Superior temporal gyrus (tissue), 1 donor: ENCODE data around the gene UTS2B.

Experiments
- DNase-seq: peaks from one replicate; pipeline ENCODE4 v3.0.0-alpha.2; 2016; ENCODE audit errors: extremely low spot score

Gene UTS2B

DNA sequence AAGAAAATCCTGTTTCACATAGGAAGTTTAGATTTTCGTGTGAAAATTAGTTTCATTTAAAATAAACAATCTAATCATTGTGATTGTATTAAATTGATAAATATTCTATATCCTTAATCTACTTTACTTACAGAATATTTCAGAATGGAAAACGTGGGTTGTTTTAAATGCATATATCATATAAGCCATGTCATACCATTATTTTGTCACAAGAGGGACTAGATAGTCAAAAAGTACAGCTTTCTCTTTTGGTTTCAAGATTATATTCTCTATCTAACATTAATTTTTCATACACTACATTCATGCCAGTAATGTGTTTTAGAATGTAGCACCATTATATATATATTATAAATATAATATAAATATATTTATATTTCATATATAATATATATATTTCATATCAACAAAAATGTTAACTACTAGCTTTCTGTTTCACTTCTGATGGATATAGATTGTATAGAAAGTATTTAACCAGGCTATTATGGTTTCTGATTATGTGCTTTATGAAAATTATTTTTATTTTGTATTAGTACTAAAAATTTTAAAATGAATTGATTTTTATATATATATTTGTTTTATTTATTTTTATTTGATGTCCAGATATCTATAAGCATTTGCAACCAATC, 86.0 kb downstream of the UTS2B start:
- DNase-seq, result no peak

- DNase-seq, result no peak
Measured at GRCh38 chr3:191240486-191240885, 89.8 kb downstream of the UTS2B start.

DNA sequence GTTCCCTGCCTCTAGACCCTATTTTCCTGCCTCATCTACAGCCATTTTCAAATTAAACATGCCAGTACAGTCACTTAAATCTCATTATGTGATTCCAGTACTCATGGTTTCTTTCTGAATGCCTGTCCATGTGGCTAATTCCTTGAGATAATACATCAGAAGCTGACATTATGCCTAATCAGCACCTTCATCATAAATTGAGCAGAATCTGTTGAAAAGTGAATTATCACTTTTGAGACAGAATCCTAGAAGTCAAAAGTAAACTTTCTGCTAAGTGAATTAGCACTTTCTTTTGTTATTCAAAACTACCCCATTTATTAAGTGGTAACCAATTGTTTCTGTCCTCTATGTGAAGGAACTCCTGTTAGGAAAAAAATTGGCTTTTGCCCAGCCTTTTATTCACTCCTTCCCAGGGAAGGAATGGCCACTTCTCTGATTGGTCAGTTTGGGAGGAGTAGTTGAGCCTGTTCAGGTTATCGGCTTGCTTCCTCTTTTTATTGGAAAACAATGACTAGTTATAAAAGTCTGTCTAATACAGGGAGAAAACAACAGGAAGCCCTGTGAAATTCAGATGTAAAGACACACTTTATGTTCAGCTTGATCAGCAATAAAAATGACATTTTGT, 90.8 kb downstream of the UTS2B start:
- DNase-seq, result no peak

- DNase-seq, result no peak
Measured at GRCh38 chr3:191238321-191238817, 92.0 kb downstream of the UTS2B start.

GRCh38 chr3:191237047-191237882, 93.1 kb downstream of the UTS2B start:
- no peak for DNase-seq

DNA sequence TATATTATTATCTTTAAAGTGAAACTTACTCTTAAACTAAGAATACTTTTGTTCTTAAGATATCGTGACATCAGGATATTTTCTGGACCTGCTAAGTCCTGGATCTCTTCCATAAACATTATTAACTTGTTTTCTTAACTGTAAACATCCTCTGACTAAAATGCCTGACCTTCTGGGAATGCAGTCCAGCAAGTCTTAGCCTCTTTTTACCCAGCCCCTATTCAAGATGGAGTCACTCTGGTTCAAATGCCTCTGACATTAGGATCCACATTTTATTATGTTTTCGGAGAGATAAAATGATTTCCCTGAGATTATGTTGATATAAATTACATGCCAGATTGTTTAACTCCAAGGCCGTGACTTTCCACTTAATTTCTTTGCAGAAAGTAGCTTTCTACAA, 93.7 kb downstream of the UTS2B start:
- no peak for DNase-seq

DNA sequence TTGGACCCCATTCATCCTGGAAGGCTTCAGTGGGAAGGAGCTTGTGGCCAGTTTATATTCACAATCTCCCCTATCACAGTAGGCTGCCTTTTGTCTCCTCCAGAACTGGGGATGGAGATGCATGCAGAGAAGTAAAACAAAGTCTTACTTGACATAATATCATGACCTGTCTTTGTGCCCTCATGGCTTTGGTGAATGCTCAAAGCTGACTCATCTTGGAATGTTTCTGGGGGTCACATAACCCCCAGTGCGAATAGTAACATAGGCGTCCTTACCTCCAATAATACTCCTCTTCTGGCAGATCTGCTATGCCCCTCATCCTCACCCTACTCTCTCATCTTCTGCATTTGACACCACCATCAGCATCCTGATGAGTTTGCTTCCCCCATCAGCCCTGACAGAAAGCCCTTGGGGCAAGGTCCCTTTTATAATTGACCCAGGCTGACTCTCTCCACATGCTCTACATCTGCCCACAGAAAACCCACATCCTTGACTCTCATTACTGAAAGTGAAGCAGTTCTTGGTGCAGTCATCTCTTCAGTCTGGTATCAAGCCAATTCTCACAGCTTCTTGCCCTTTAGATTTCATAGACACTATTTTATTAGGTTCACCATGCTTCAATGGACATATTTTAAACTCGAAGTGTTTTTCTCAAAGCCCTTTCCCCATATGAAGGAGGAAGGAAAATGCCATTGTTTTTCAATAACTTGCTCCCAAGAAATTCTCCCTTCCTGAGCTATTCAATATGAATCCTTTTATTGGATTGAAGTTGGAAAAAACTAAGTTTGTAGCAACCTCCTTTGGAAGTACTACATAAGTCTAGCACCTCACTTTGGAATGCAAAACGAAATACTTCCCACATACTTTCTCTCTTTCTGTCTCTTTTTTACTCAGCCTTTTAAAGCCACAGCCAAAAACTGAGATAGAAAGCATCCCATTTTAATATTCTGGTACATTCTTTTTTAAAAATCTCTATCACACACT, 94.7 kb downstream of the UTS2B start:
- DNase-seq, result no peak

GRCh38 chr3:191234216-191234615, 96.1 kb downstream of the UTS2B start:
- no peak for DNase-seq

- DNase-seq, result no peak
Measured at GRCh38 chr3:191227541-191227940, 102.8 kb downstream of the UTS2B start.

- DNase-seq, result no peak
Measured at GRCh38 chr3:191221638-191222037, 108.7 kb downstream of the UTS2B start.

DNA sequence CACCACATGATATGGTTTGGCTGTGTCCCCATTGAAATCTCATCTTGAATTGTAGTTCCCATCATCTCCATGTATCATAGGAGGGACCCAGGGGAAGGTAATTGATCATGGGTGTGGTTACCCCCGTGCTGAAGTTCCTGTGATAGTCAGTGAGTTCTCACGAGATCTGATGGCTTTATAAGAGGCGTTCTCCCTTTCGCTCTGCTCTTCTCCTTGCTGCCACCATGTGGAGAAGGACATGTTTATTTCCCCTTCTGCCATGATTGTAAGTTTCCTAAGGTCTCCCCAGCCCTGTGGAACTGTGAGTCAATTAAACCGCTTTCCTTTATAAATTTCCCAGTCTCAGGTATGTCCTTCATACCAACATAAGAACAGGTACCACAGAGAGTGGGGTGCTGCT, 109.4 kb downstream of the UTS2B start:
- no peak for DNase-seq

DNA sequence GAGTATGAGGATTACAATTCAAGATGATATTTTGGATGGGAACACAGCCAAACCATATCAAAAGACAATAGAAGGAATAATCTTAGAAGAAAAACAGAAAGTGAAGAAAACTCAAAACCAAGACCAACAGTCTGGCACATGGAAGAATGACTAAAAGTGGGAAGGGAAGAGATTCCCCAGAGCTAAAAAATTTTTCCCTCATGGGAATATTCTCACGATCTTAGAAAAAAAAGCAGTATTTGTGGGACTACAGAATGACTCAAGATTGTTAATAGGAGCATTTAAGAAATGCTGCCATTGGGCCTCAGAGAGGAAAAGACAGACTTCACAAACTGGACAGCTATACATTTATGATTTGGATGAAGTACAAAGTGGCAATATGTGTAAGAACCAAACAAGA, 113.0 kb downstream of the UTS2B start:
- no peak for DNase-seq
